Keratinocyte (primary cell): ENCODE data around the gene DPYD.

Experiments used
- EZH2 ChIP-seq: IDR thresholded peaks from one replicate; pipeline ENCODE4 v1.6.1; 2012; ENCODE audit warnings: inconsistent platforms, mild to moderate bottlenecking, low read length, moderate library complexity
- TF ChIP-seq, protein P1 (sequence below), 3 experiments: IDR thresholded peaks in 1 of 3; conservative IDR thresholded peaks in 1 of 3; optimal IDR thresholded peaks in 1 of 3; 2 replicates in 2 of 3; 3 replicates in 1 of 3; pipeline versions ENCODE3 to v1.5.1; 2011; ENCODE audit warnings: low read length in 3 of 3, mild to moderate bottlenecking in 3 of 3, moderate library complexity in 2 of 3, control low read depth in 1 of 3, inconsistent platforms in 1 of 3; ENCODE audit not compliant: insufficient read depth in 2 of 3; ENCODE audit errors: extremely low read depth in 1 of 3

DNA sequence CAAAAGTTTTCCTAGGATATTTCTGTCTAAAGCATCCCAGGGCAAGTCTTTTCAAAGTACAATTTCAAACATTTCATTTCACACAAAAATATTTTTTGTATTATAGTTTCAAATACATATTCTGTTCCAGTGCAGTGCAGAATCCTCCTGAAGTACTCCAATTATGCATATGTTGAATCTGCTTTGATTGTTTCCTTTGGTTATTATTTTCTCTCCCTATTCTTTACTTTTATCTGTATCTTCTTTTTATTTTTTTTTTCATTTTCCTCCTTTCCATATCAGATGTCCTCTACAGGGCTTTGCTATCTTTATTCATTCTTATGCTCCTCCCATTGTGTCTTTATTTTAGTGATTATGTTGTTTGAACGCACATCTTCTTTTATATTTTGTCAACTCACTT lies 274.8 kb downstream of the DPYD start:
- no peak for TF ChIP-seq EZH2
- TF ChIP-seq, protein P1, sequence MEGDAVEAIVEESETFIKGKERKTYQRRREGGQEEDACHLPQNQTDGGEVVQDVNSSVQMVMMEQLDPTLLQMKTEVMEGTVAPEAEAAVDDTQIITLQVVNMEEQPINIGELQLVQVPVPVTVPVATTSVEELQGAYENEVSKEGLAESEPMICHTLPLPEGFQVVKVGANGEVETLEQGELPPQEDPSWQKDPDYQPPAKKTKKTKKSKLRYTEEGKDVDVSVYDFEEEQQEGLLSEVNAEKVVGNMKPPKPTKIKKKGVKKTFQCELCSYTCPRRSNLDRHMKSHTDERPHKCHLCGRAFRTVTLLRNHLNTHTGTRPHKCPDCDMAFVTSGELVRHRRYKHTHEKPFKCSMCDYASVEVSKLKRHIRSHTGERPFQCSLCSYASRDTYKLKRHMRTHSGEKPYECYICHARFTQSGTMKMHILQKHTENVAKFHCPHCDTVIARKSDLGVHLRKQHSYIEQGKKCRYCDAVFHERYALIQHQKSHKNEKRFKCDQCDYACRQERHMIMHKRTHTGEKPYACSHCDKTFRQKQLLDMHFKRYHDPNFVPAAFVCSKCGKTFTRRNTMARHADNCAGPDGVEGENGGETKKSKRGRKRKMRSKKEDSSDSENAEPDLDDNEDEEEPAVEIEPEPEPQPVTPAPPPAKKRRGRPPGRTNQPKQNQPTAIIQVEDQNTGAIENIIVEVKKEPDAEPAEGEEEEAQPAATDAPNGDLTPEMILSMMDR (optimal IDR thresholded peaks at IDR 0.05 in 1 of 3, IDR thresholded peaks at IDR 0.05 in 1 of 3, conservative IDR thresholded peaks at IDR 0.05 in 1 of 3; ENCODE audit: extremely low read depth in 1 of 3, insufficient read depth in 2 of 3, low read length in 3 of 3): no peak
